ENCODE results near the gene NUP43.

Gene NUP43

GRCh38 chr6:149723262-149723661 is 23.1 kb downstream of the NUP43 start:
- no peak for TF ChIP-seq EZH2 (optimal IDR thresholded peaks at IDR 0.05; ENCODE audit: low read depth, low read length)
- no peak for TF ChIP-seq EZH2phosphoT487 (IDR thresholded peaks at IDR 0.05; ENCODE audit: low read length)
- no peak for TF ChIP-seq CTCF (IDR thresholded peaks at IDR 0.05; ENCODE audit: low read length)
- Histone ChIP-seq H3K27ac (ENCODE audit: low read length) (no peak overlapping the region), H3K9ac (ENCODE audit: low read length) (no peak overlapping the region), H3K4me1 (ENCODE audit: low read length) (no peaks in the 10 kb centered on the region), H3F3A (ENCODE audit: insufficient read depth, low read length) (no peaks in the 10 kb centered on the region), H3K4me3 (ENCODE audit: low read length) (no peak overlapping the region), H3K4me2 (ENCODE audit: low read depth, low read length) (no peak overlapping the region), H3K79me2 (ENCODE audit: low read length) (no peaks in the 10 kb centered on the region), H3K9me3 (replicated peaks; ENCODE audit: insufficient read depth, low read length) (no peaks in the 10 kb centered on the region), H3K9me2 (replicated peaks; ENCODE audit: insufficient read depth, low read length) (no peaks in the 10 kb centered on the region), H3K36me3 (replicated peaks; ENCODE audit: insufficient read depth, low read length) (no peaks in the 10 kb centered on the region), H4K20me1 (ENCODE audit: insufficient read depth, low read length) (no peaks in the 10 kb centered on the region), H3K27me3 (replicated peaks; ENCODE audit: insufficient read depth, low read length) (no peaks in the 10 kb centered on the region), H2AFZ (ENCODE audit: low read length) (no peak overlapping the region)
- DNase-seq = no peak

- no peak overlapping the region for H3K27ac ChIP-seq (ENCODE audit: low read length)
- H3K27me3 ChIP-seq (replicated peaks; ENCODE audit: insufficient read depth, low read length) = no peaks in the 10 kb centered on the region
- no peaks in the 10 kb centered on the region for H4K20me1 ChIP-seq (ENCODE audit: insufficient read depth, low read length)
These were observed 26.8 kb downstream of the NUP43 start for GRCh38 chr6:149719531-149719930.

GRCh38 chr6:149717588-149718458 is 28.5 kb downstream of the NUP43 start, which contains the start of gene LATS1:
LATS1 (minus strand) TSS chr6:149718101; CDS start chr6:149702126, 15,975 bp downstream.
- Histone ChIP-seq H3K9me3 (replicated peaks; ENCODE audit: insufficient read depth, low read length) (no peaks in the 10 kb centered on the region), H3K27me3 (replicated peaks; ENCODE audit: insufficient read depth, low read length) (no peaks in the 10 kb centered on the region), H3K4me1 (ENCODE audit: low read length) (no peaks in the 10 kb centered on the region), H4K20me1 (ENCODE audit: insufficient read depth, low read length) (no peaks in the 10 kb centered on the region), H2AFZ (ENCODE audit: low read length) (peak within 1 kb of the TSS; percentile 87), H3K27ac (ENCODE audit: low read length) (peak within 1 kb of the TSS; percentile 69; the same call in 1 of the 2 replicates), H3K36me3 (replicated peaks; ENCODE audit: insufficient read depth, low read length) (no peaks in the 10 kb centered on the region), H3K9me2 (replicated peaks; ENCODE audit: insufficient read depth, low read length) (no peaks in the 10 kb centered on the region), H3K4me3 (ENCODE audit: low read length) (peak within 1 kb of the TSS; percentile 79), H3K4me2 (ENCODE audit: low read depth, low read length) (peak within 1 kb of the TSS; percentile 93), H3K9ac (ENCODE audit: low read length) (peak within 1 kb of the TSS; percentile 90), H3F3A (ENCODE audit: insufficient read depth, low read length) (0 out of 2 replicates have a peak, but pooled peaks cover 2% of the 10 kb centered on the region), H3K79me2 (ENCODE audit: low read length) (peaks cover 48% of the 10 kb centered on the region)
- peak; percentile 72 for DNase-seq
- TF ChIP-seq EZH2phosphoT487 (IDR thresholded peaks at IDR 0.05; ENCODE audit: low read length) (no peak), CTCF (IDR thresholded peaks at IDR 0.05; ENCODE audit: low read length) (no peak), EZH2 (optimal IDR thresholded peaks at IDR 0.05; ENCODE audit: low read depth, low read length) (no peak)

More at GRCh38 chr6:149719531-149719930, 26.8 kb downstream of the NUP43 start:
- DNase-seq = no peak
- no peak overlapping the region for H3K9ac ChIP-seq (ENCODE audit: low read length)
- no peaks in the 10 kb centered on the region for H3K9me3 ChIP-seq (replicated peaks; ENCODE audit: insufficient read depth, low read length)
- no peaks in the 10 kb centered on the region for H3K36me3 ChIP-seq (replicated peaks; ENCODE audit: insufficient read depth, low read length)
- no peak overlapping the region for H3K4me3 ChIP-seq (ENCODE audit: low read length)
- H3K4me1 ChIP-seq (ENCODE audit: low read length) = no peaks in the 10 kb centered on the region
- H3K4me2 ChIP-seq (ENCODE audit: low read depth, low read length) = no peak overlapping the region
- no peak overlapping the region for H2AFZ ChIP-seq (ENCODE audit: low read length)
- no peak for TF ChIP-seq EZH2 (optimal IDR thresholded peaks at IDR 0.05; ENCODE audit: low read depth, low read length)
- H3F3A ChIP-seq (ENCODE audit: insufficient read depth, low read length) = 0 out of 2 replicates have a peak, but pooled peaks cover 2% of the 10 kb centered on the region
- peaks cover 33% of the 10 kb centered on the region for H3K79me2 ChIP-seq (ENCODE audit: low read length)
- H3K9me2 ChIP-seq (replicated peaks; ENCODE audit: insufficient read depth, low read length) = no peaks in the 10 kb centered on the region

GRCh38 chr6:149717255-149717587 is 29.1 kb downstream of the NUP43 start:
- no peaks in the 10 kb centered on the region for H3K4me1 ChIP-seq (ENCODE audit: low read length)
- peaks cover 54% of the 10 kb centered on the region for H3K79me2 ChIP-seq (ENCODE audit: low read length)
- H3K27me3 ChIP-seq (replicated peaks; ENCODE audit: insufficient read depth, low read length) = no peaks in the 10 kb centered on the region
- TF ChIP-seq EZH2 (optimal IDR thresholded peaks at IDR 0.05; ENCODE audit: low read depth, low read length) (no peak), CTCF (IDR thresholded peaks at IDR 0.05; ENCODE audit: low read length) (no peak), EZH2phosphoT487 (IDR thresholded peaks at IDR 0.05; ENCODE audit: low read length) (no peak)
- peak overlapping the region; percentile 90 for H3K9ac ChIP-seq (ENCODE audit: low read length)
- 0 out of 2 replicates have a peak, but pooled peaks cover 2% of the 10 kb centered on the region for H3F3A ChIP-seq (ENCODE audit: insufficient read depth, low read length)
- peak overlapping the region; percentile 79 for H3K4me3 ChIP-seq (ENCODE audit: low read length)
- peak overlapping the region; percentile 69; the same call in 1 of the 2 replicates for H3K27ac ChIP-seq (ENCODE audit: low read length)
- no peaks in the 10 kb centered on the region for H3K9me2 ChIP-seq (replicated peaks; ENCODE audit: insufficient read depth, low read length)
- H3K36me3 ChIP-seq (replicated peaks; ENCODE audit: insufficient read depth, low read length) = no peaks in the 10 kb centered on the region
- no peaks in the 10 kb centered on the region for H4K20me1 ChIP-seq (ENCODE audit: insufficient read depth, low read length)
- H2AFZ ChIP-seq (ENCODE audit: low read length) = no peak overlapping the region
- H3K4me2 ChIP-seq (ENCODE audit: low read depth, low read length) = peak overlapping the region; percentile 50
- DNase-seq = no peak
- no peaks in the 10 kb centered on the region for H3K9me3 ChIP-seq (replicated peaks; ENCODE audit: insufficient read depth, low read length)
